ENCODE measurements around the gene COL2A1.

The COL2A1 gene

DNA sequence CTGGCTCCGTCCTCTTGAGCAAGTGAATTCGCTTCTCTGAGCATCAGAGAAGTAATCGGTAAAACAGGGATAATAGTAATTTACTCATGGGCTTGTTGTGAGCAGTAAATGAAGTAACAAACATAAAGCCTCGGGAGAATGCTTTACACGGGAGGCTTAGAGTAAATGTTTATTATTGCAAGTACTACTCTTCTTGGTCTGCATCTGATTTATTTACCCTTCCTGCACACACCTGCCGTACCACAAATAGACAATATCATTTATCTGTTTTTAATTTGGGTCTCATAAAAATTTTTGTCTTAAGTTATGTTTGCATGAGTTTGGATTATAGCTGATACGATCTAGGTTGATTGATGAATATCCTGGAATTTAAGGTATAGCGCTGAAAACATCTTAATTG, 7.8 kb upstream of the COL2A1 start:
- peaks cover 26% of the 10 kb centered on the region for H3K27me3 ChIP-seq
- DNase-seq = no peak
- TF ChIP-seq, protein P1, sequence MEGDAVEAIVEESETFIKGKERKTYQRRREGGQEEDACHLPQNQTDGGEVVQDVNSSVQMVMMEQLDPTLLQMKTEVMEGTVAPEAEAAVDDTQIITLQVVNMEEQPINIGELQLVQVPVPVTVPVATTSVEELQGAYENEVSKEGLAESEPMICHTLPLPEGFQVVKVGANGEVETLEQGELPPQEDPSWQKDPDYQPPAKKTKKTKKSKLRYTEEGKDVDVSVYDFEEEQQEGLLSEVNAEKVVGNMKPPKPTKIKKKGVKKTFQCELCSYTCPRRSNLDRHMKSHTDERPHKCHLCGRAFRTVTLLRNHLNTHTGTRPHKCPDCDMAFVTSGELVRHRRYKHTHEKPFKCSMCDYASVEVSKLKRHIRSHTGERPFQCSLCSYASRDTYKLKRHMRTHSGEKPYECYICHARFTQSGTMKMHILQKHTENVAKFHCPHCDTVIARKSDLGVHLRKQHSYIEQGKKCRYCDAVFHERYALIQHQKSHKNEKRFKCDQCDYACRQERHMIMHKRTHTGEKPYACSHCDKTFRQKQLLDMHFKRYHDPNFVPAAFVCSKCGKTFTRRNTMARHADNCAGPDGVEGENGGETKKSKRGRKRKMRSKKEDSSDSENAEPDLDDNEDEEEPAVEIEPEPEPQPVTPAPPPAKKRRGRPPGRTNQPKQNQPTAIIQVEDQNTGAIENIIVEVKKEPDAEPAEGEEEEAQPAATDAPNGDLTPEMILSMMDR (IDR thresholded peaks at IDR 0.05; ENCODE audit: low read depth, low read length) = no peak

DNA sequence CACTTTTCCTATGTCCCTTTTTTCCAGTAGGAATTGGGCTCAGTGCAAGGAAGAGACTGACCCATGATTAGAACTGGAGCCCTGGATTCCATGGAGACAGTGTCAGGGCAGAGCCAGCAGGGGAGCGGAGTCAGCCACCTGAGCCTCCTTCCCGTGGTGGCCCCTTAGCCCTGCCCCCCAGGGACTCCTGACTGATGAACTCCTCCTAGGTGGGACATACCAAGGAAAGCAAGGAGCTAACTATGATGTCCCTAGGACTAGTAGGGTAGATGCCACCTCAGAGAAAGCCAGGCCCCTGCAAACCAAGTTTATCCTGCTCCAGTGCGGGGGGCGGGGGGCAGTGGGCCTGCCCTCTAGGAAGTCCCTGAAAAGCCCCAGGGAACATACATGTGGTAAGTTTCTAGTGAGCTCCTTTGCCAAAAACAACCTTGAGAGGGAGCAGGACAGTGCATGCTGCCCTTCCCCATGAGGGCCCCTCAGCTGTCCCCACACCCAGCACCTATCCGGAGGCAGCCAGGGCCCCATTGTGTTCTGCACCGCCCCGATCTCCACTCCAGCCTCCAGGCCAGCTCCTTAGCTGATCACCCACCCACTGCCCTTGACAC, 6.2 kb upstream of the COL2A1 start:
- peaks cover 37% of the 10 kb centered on the region for H3K27me3 ChIP-seq
- DNase-seq = no peak

More for the DNA sequence above, 7.8 kb upstream of the COL2A1 start:
- Histone ChIP-seq H3K36me3 (no peaks in the 10 kb centered on the region), H3K4me3 (ENCODE audit: low read depth, low read length) (no peak overlapping the region), H3K4me1 (no peaks in the 10 kb centered on the region; the same call in 1 of the 2 replicates), H3K9me3 (no peaks in the 10 kb centered on the region)

DNA sequence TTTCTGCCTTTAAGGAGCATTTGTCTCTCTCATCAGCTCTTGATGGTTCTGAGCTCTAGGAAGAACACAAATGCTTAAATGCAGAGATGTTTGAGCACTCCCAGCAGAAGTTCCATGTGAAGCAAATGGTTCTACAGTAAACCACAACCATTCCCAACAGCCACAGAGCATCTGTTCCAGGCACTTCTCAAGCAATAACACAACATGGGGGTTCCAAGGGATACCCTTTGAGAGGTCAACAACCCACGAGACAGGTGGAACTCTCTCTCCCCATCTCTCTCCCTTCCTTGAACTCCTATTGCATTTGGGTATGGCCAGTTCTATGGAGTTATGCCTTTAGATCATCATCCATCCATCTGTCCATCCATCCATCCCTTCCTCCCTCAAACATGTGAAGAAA, 5.2 kb upstream of the COL2A1 start:
- Histone ChIP-seq H3K27me3 (peaks cover 46% of the 10 kb centered on the region), H3K4me1 (no peaks in the 10 kb centered on the region; the same call in 1 of the 2 replicates), H3K9me3 (no peaks in the 10 kb centered on the region), H3K4me3 (ENCODE audit: low read depth, low read length) (no peak overlapping the region), H3K36me3 (no peaks in the 10 kb centered on the region)
- TF ChIP-seq, protein P1 (IDR thresholded peaks at IDR 0.05; ENCODE audit: low read depth, low read length) = no peak
- DNase-seq = no peak

More for the DNA sequence above, 6.2 kb upstream of the COL2A1 start:
- TF ChIP-seq, protein P1 (IDR thresholded peaks at IDR 0.05; ENCODE audit: low read depth, low read length) = no peak
- Histone ChIP-seq H3K9me3 (no peaks in the 10 kb centered on the region), H3K4me1 (no peaks in the 10 kb centered on the region; the same call in 1 of the 2 replicates), H3K4me3 (ENCODE audit: low read depth, low read length) (no peak overlapping the region), H3K36me3 (no peaks in the 10 kb centered on the region)

DNA sequence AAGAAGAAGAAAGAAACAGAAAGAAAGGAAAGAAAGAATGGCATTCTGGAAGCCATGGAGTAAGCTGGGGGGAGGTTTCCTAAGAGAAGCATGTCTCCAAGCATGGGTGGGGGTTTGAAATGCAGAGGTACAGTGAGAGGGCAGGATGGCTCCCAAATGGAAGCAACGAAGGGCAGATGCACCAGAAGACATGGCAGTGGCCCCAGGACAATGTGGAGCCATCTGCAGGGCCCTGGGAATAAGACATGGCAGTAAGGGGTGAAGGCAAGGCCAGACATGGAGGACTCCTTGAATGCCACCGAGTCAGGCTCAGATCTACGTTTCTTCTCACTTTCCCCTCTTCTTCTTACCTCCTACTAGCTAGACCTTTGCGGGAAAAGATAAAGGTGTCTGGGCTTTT, 4.7 kb upstream of the COL2A1 start:
- H3K9me3 ChIP-seq = no peaks in the 10 kb centered on the region
- DNase-seq = no peak
- no peaks in the 10 kb centered on the region; the same call in 1 of the 2 replicates for H3K4me1 ChIP-seq
- TF ChIP-seq, protein P1 (IDR thresholded peaks at IDR 0.05; ENCODE audit: low read depth, low read length) = no peak
- H3K36me3 ChIP-seq = no peaks in the 10 kb centered on the region
- no peak overlapping the region for H3K4me3 ChIP-seq (ENCODE audit: low read depth, low read length)
- H3K27me3 ChIP-seq = peaks cover 46% of the 10 kb centered on the region

DNA sequence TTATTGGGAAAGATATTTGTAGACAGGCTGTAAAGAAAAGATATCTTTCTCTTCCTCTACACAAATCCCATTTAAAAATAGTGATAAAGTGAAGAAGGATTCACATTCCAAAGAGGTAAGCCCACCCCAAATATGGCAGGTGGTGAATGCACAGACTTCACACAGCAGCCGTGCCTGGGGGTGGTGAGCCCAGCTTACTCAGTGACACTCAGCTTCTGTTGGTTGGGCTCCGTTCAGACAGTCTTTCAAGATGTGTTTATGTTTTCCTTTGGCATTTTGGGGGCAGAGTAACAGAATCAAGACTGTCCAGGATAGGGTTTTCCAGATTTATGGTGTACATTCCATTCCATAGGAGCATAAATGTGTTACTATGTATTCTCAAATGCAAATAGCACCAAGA, 4.1 kb upstream of the COL2A1 start:
- no peak overlapping the region for H3K4me3 ChIP-seq (ENCODE audit: low read depth, low read length)
- no peaks in the 10 kb centered on the region for H3K36me3 ChIP-seq
- TF ChIP-seq, protein P1 (IDR thresholded peaks at IDR 0.05; ENCODE audit: low read depth, low read length) = no peak
- no peak for DNase-seq
- H3K4me1 ChIP-seq = no peaks in the 10 kb centered on the region; the same call in 1 of the 2 replicates
- peaks cover 48% of the 10 kb centered on the region for H3K27me3 ChIP-seq
- no peaks in the 10 kb centered on the region for H3K9me3 ChIP-seq

DNA sequence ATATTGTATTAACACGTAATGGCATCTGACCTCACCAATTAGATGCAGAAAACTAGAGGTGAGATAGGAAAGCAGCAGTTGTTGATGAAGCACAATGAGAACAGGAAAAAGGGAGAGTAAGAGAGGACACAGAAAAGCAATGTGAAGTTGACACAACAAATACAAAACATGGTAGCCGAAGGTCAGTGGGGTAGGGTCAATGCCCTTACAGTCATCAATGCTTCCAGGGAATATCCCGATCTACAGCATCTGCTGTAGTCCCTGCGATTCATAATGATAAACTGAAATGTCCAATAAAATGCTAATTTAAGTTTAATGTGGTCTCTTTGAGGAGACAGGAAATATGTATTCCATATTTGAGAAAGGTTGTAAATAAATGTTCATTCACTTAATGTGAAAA, 2.9 kb upstream of the COL2A1 start:
- Histone ChIP-seq H3K27me3 (peaks cover 60% of the 10 kb centered on the region), H3K36me3 (no peaks in the 10 kb centered on the region), H3K4me1 (no peaks in the 10 kb centered on the region; the same call in 1 of the 2 replicates), H3K4me3 (ENCODE audit: low read depth, low read length) (no peak overlapping the region), H3K9me3 (no peaks in the 10 kb centered on the region)
- DNase-seq = no peak
- TF ChIP-seq, protein P1 (IDR thresholded peaks at IDR 0.05; ENCODE audit: low read depth, low read length) = no peak
